Transverse colon (tissue), 4 donors: ENCODE results near the gene DMBT1. TPM values are rescaled to one million over a fixed set of nuclear protein-coding genes. Genes with fewer than 3 reads are reported as not detected.

Source experiments
- DNase-seq: peaks from one replicate; pipeline ENCODE4 v3.0.0-alpha.2; 2019
- H3K27ac ChIP-seq, 4 donors: fragments of 200-600 bp; sonication (generic); 2 replicates each; pipeline ENCODE4 v1.5.1; 2016 to 2018; ENCODE audit warnings: inconsistent platforms in 4 of 4
- H3K27me3 ChIP-seq: fragments of 200-600 bp; sonication (generic); 2 replicates; pipeline ENCODE4 v1.5.1; 2017; ENCODE audit warnings: inconsistent platforms
- H3K36me3 ChIP-seq, 4 donors: fragments of 200-600 bp; sonication (generic); 2 replicates each; pipeline ENCODE4 v1.5.1; 2017 to 2019; ENCODE audit warnings: inconsistent platforms in 4 of 4
- H3K4me1 ChIP-seq, 4 donors: fragments of 200-600 bp; sonication (generic); 2 replicates each; pipeline ENCODE4 v1.5.1; 2017 to 2020; ENCODE audit warnings: inconsistent platforms in 4 of 4
- H3K4me3 ChIP-seq, 4 donors: fragments of 200-600 bp; sonication (generic); 1 replicate in 1 of 4; 2 replicates in 3 of 4; pipeline versions ENCODE4 v1.5.1 to v1.6.1; 2017 to 2019; ENCODE audit warnings: inconsistent platforms in 4 of 4
- H3K9me3 ChIP-seq, 2 donors: fragments of 200-600 bp; sonication (generic); 2 replicates each; pipeline ENCODE4 v1.5.1; 2017 to 2019; ENCODE audit warnings: inconsistent platforms in 2 of 2
- EP300 ChIP-seq: sonication (generic); formaldehyde crosslinking; IDR thresholded peaks from one replicate; pipeline ENCODE4 v1.6.1; 2017; ENCODE audit warnings: antibody characterized with exemption, low read depth
- POLR2A ChIP-seq: fragments of 450-650 bp; IDR thresholded peaks from one replicate; pipeline ENCODE4 v1.6.1; 2016; ENCODE audit warnings: antibody characterized with exemption, mild to moderate bottlenecking, moderate library complexity
- POLR2AphosphoS5 ChIP-seq, 3 donors: sonication (generic); formaldehyde crosslinking; IDR thresholded peaks; one replicate each; pipeline ENCODE4 v1.6.1; 2016; ENCODE audit warnings: antibody characterized with exemption in 3 of 3
- WGBS, 2 donors: methylation state at CpG; one replicate each; pipeline ENCODE4 v1.1.5; 2018; ENCODE audit warnings: low coverage in 1 of 2; 5-methylcytosine and 5-hydroxymethylcytosine counted together
- in situ Hi-C, 4 donors: fragments of 200-750 bp; cut with MboI; loops; one replicate each; pipeline versions ENCODE4 v1.15.0 to v1.15.1; 2017; ENCODE audit warnings: low sequenced_read_pairs in 3 of 4, low pct_ligation_motif_present in 1 of 4, low pct_unique_long_range_greater_than_20kb in 1 of 4
- intact Hi-C: fragments of 100-400 bp; cut with DNase I; formaldehyde crosslinking; loops from one replicate; pipeline ENCODE4 v1.15.1; 2023; ENCODE audit warnings: low total_unique reads
- total RNA-seq, 4 donors: library from RNA; depleted of rRNA; stranded (reverse); fragments of >200 nt; gene quantifications; one replicate each; pipeline ENCODE4 v1.1.0, GENCODE V29; 2016
- TF ChIP-seq, protein P1 (sequence below), 5 experiments: fragments of 200-600 bp in 3 of 5; fragments of 450-650 bp in 2 of 5; sonication (generic) in 3 of 5; IDR thresholded peaks; 1 replicate in 2 of 5; 2 replicates in 3 of 5; pipeline ENCODE4 v1.5.1; 2016 to 2017; ENCODE audit warnings: antibody characterized with exemption in 5 of 5, inconsistent platforms in 3 of 5, mild to moderate bottlenecking in 2 of 5, moderate library complexity in 1 of 5

DMBT1 gene
- total RNA-seq, 4 donors from 2014 or later = 42.2 to 124 (median 68.5) TPM

DNA sequence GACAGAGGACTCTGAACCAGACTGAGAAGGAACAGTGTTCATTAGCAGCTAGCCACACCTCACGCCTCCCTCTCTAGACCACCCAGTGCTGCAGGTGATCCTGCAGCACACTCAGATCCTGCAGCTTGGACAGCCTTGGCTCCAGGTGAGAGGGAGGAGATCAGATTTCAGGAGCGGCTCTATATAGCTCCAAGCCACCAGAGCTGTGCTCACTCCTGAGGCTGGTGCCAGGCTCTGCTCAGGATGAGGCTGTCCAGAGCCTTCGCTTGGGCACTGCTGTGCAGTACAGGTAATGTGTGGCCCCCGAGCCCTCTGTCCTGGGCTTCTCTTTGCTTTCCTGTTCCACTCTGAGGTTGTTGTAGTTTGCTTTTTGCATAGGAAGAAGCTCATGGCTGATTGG, 96.7 kb downstream of the DMBT1 start:
- in situ Hi-C loops (no loop called here), intact Hi-C loops (no loop called here)
- Histone ChIP-seq H3K27me3 (peaks cover 15% of the 10 kb centered on the region), H3K27ac (no peak overlapping the region), H3K4me1 (no peaks in the 10 kb centered on the region), H3K9me3 (no peaks in the 10 kb centered on the region), H3K4me3 (no peak overlapping the region), H3K36me3 (no peaks in the 10 kb centered on the region)
- no peak for DNase-seq
- TF ChIP-seq, protein P1, sequence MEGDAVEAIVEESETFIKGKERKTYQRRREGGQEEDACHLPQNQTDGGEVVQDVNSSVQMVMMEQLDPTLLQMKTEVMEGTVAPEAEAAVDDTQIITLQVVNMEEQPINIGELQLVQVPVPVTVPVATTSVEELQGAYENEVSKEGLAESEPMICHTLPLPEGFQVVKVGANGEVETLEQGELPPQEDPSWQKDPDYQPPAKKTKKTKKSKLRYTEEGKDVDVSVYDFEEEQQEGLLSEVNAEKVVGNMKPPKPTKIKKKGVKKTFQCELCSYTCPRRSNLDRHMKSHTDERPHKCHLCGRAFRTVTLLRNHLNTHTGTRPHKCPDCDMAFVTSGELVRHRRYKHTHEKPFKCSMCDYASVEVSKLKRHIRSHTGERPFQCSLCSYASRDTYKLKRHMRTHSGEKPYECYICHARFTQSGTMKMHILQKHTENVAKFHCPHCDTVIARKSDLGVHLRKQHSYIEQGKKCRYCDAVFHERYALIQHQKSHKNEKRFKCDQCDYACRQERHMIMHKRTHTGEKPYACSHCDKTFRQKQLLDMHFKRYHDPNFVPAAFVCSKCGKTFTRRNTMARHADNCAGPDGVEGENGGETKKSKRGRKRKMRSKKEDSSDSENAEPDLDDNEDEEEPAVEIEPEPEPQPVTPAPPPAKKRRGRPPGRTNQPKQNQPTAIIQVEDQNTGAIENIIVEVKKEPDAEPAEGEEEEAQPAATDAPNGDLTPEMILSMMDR (IDR thresholded peaks at IDR 0.05) = no peak
- TF ChIP-seq POLR2A = no peak
- TF ChIP-seq EP300 = no peak
- no peak for TF ChIP-seq POLR2AphosphoS5 (IDR thresholded peaks at IDR 0.05)
- 64% methylated on average over 4 of the region's 4 CpGs; no CpG with 5 or more reads in 1 of the 2 donors for WGBS, 2 donors

DNA sequence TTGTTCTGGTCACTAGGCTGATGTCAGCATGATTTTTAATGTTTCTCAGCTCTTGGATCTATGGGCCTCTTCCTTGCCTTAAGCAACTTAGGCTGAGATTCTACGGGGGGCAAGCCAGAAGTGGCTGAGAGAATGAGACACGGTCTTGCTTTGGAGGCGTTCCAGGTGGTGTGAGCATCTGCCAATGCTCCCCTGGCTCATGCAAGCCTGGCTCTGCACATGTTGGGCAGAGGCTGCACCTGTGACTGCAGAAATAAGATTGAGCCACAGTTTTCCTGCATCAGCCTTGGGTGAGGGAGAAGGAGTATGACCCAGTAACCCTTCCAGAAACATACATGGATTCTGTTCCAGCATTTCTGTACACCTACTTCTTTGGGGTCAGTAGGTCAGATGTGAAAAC, 97.2 kb downstream of the DMBT1 start:
- H3K27ac ChIP-seq = no peak overlapping the region
- no peak for DNase-seq

DNA sequence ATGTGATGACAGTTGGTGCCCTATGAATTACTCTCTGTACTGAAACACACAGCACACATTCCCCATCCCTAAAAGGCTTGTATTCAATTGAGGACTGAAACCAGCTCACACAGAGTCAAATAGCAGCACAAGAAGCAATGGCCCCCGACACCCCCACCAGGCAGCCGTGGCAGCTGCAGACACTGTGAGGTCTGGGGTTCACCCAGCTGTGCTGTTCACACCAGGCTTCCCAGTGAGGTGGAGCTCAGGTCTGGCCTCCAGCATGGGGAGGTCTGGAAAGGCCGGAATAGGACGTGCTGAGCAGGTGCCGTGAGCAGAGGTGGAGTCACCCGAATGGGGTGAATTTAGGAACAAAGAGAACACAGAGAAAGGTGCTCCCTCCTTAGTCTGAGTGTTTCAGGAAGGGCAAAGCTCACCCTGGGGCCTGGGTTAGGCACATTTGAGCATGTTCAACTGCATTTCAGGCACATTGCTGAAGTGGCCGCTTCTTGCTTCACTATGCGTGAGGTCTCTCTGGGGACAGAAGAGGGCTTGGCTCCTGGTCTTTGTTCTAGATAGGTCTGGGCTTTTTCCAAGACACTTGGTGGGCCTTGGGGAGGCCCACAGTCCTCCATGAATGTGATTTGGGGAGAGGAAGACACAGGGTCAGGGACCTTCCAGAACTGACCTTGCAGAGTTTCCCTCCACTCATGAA, 97.9 kb downstream of the DMBT1 start:
- Histone ChIP-seq H3K9me3 (no peaks in the 10 kb centered on the region), H3K4me3 (no peak overlapping the region), H3K27me3 (peaks cover 4% of the 10 kb centered on the region), H3K36me3 (no peaks in the 10 kb centered on the region), H3K27ac (no peak overlapping the region), H3K4me1 (no peaks in the 10 kb centered on the region)
- in situ Hi-C loops = no loop called here
- no peak for DNase-seq
- WGBS, 2 donors = 84 to 93% methylated on average over 3 to 8 of the region's 8 CpGs
- no peak for TF ChIP-seq POLR2AphosphoS5 (IDR thresholded peaks at IDR 0.05)
- no peak for TF ChIP-seq EP300
- no peak for TF ChIP-seq POLR2A
- intact Hi-C loops = no loop called here

More for the DNA sequence above, 97.2 kb downstream of the DMBT1 start:
- Histone ChIP-seq H3K4me1 (no peaks in the 10 kb centered on the region), H3K36me3 (no peaks in the 10 kb centered on the region), H3K27me3 (peaks cover 10% of the 10 kb centered on the region), H3K4me3 (no peak overlapping the region), H3K9me3 (no peaks in the 10 kb centered on the region)
- intact Hi-C loops (no loop called here), in situ Hi-C loops (no loop called here)
- 53% methylated on average over 3 of the region's 3 CpGs; no CpG with 5 or more reads in 1 of the 2 donors for WGBS, 2 donors
- TF ChIP-seq POLR2A (no peak), POLR2AphosphoS5 (IDR thresholded peaks at IDR 0.05) (no peak), EP300 (no peak)
- TF ChIP-seq, protein P1 (IDR thresholded peaks at IDR 0.05) = no peak

DNA sequence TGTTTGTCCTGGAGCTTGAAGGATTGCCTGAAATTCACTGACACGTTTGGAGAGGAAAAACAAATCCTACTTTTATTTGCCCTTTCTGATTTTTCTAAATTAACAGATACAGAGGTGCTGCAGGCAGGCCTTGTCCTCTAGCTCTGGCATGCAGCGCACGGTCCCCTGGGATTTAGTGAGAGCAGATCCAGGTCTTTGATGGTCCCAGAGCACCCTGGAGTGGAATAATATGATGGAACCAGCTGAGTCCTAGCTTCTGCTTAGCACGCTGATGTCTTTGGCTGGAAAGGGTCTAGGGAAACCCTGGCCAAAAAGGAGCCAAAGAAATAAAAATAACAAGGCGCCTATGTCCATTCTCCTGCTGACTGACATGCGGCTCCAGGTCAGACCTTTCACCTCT, 98.6 kb downstream of the DMBT1 start:
- in situ Hi-C loops (no loop called here), intact Hi-C loops (no loop called here)
- Histone ChIP-seq H3K27me3 (peaks cover 3% of the 10 kb centered on the region), H3K36me3 (no peaks in the 10 kb centered on the region), H3K9me3 (no peaks in the 10 kb centered on the region), H3K4me1 (no peaks in the 10 kb centered on the region), H3K27ac (no peak overlapping the region), H3K4me3 (no peak overlapping the region)
- no peak for DNase-seq
- TF ChIP-seq EP300 = no peak
- no peak for TF ChIP-seq POLR2A
- no peak for TF ChIP-seq POLR2AphosphoS5 (IDR thresholded peaks at IDR 0.05)
- TF ChIP-seq, protein P1 (IDR thresholded peaks at IDR 0.05) = no peak
- WGBS, 2 donors = 74 to 100% methylated on average over 2 to 6 of the region's 6 CpGs

DNA sequence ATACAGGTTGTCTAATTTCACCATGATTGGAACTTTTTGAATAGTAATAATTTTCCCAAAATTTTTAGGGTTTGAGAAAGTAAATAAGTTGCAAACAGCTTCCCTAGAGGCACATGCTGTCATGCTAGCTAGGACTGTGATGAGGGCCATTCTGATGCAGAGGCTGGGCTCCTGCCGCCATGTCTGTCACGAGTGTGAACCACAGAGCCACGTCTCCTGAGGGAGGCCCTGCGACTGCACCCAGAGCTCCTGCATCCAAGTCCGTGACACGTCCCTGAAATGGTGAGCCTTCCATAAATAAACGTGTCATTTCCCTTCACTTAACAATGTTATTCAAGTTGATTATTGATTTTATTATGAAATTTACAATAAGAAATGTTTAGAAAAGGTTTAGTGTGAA, 99.1 kb downstream of the DMBT1 start:
- Histone ChIP-seq H3K36me3 (no peaks in the 10 kb centered on the region), H3K27me3 (peaks cover 3% of the 10 kb centered on the region), H3K9me3 (no peaks in the 10 kb centered on the region), H3K4me1 (no peaks in the 10 kb centered on the region), H3K4me3 (no peak overlapping the region), H3K27ac (no peak overlapping the region)
- DNase-seq = no peak
- intact Hi-C loops = no loop called here
- in situ Hi-C loops = no loop called here
- TF ChIP-seq, protein P1 (IDR thresholded peaks at IDR 0.05) = no peak
- no peak for TF ChIP-seq POLR2A
- no peak for TF ChIP-seq POLR2AphosphoS5 (IDR thresholded peaks at IDR 0.05)
- TF ChIP-seq EP300 = no peak
- 75 to 79% methylated on average over 6 to 7 of the region's 7 CpGs for WGBS, 2 donors
